Inflammatory macrophage (primary cell): ENCODE data around the gene NFKBIA.
"Not testable (repeated sequence)": the region's sequence is repeated elsewhere in the genome, so short reads cannot be mapped to it uniquely, and the experiment has no call there.

ENCODE experiments used
- DNase-seq, 2 donors: peaks; one replicate each; pipeline ENCODE4 v3.0.0-alpha.2; 2020 to 2022

Gene NFKBIA

GRCh38 chr14:35407306-35407630 is 2.7 kb upstream of the NFKBIA start:
- no peak for DNase-seq

- DNase-seq: peak; percentile 62 to 77
Observed at GRCh38 chr14:35406506-35407305, 2.2 kb upstream of the NFKBIA start.

GRCh38 chr14:35406090-35406489 is 1.5 kb upstream of the NFKBIA start:
- no peak for DNase-seq

GRCh38 chr14:35405304-35405996 is 901 bp upstream of the NFKBIA start:
- DNase-seq: no peak

GRCh38 chr14:35403603-35404448 is 723 bp downstream of the NFKBIA start:
- peak; percentile 96 for DNase-seq

- DNase-seq: no peak
Observed at GRCh38 chr14:35403114-35403602, 1.4 kb downstream of the NFKBIA start.

- no peak for DNase-seq
Observed at GRCh38 chr14:35402323-35403113, 2.0 kb downstream of the NFKBIA start.

- no peak for DNase-seq
Observed at GRCh38 chr14:35401422-35402265, 2.9 kb downstream of the NFKBIA start.

GRCh38 chr14:35400648-35401421 is 3.7 kb downstream of the NFKBIA start:
- DNase-seq: peak; percentile 72 to 77

- no peak for DNase-seq
Observed at GRCh38 chr14:35399083-35399937, 5.2 kb downstream of the NFKBIA start.

GRCh38 chr14:35398071-35398584 is 6.4 kb downstream of the NFKBIA start:
- DNase-seq: peak in 1 of 2 donors; percentile 24

GRCh38 chr14:35396610-35397009 is 7.9 kb downstream of the NFKBIA start:
- DNase-seq: not testable (repeated sequence)

- DNase-seq: peak in 1 of 2 donors; percentile 40
Observed at GRCh38 chr14:35395283-35395682, 9.3 kb downstream of the NFKBIA start.

- DNase-seq: no peak
Observed at GRCh38 chr14:35394326-35395013, 10.1 kb downstream of the NFKBIA start.

- no peak for DNase-seq
Observed at GRCh38 chr14:35393826-35394225, 10.7 kb downstream of the NFKBIA start.

GRCh38 chr14:35392103-35392502 is 12.4 kb downstream of the NFKBIA start:
- no peak for DNase-seq

GRCh38 chr14:35391388-35391710 is 13.2 kb downstream of the NFKBIA start:
- no peak for DNase-seq

GRCh38 chr14:35390577-35391387 is 13.8 kb downstream of the NFKBIA start:
- peak; percentile 62 for DNase-seq
